Neuronal stem cell (in vitro differentiated cells): ENCODE measurements around the gene SLC6A17.
A peak's percentile ranks its signal among the peaks of the same experiment; 100 is the strongest.

Experiments
- DNase-seq: peaks from one replicate; pipeline ENCODE4 v3.0.0-alpha.2; 2013; ENCODE audit warnings: low spot score
- H2AFZ ChIP-seq: one replicate; pipeline ENCODE4 v1.6.1; 2013; ENCODE audit warnings: mild to moderate bottlenecking, low read length, inconsistent platforms
- H2AK5ac ChIP-seq: 2 replicates; pipeline ENCODE4 v1.6.1; 2013; ENCODE audit warnings: low read depth, mild to moderate bottlenecking, inconsistent platforms, low read length, moderate library complexity, mixed read lengths
- H2BK120ac ChIP-seq: 2 replicates; pipeline ENCODE4 v1.6.1; 2013; ENCODE audit warnings: low read depth, mild to moderate bottlenecking, inconsistent platforms, low read length, moderate library complexity, mixed read lengths
- H2BK12ac ChIP-seq: one replicate; pipeline ENCODE4 v1.6.1; 2013; ENCODE audit warnings: low read length, inconsistent platforms
- H2BK15ac ChIP-seq: 2 replicates; pipeline ENCODE4 v1.6.1; 2013; ENCODE audit warnings: mild to moderate bottlenecking, low read length, inconsistent platforms, mixed read lengths
- H2BK5ac ChIP-seq: one replicate; pipeline ENCODE4 v1.6.1; 2013; ENCODE audit warnings: inconsistent platforms, mild to moderate bottlenecking, low read length, moderate library complexity
- H3K14ac ChIP-seq: one replicate; pipeline ENCODE4 v1.6.1; 2013; ENCODE audit warnings: low read length, inconsistent platforms
- H3K18ac ChIP-seq: 2 replicates; pipeline ENCODE4 v1.6.1; 2013; ENCODE audit warnings: low read length, inconsistent platforms
- H3K23ac ChIP-seq: 2 replicates; pipeline ENCODE4 v1.6.1; 2013; ENCODE audit warnings: low read depth, mild to moderate bottlenecking, mixed read lengths, low read length, inconsistent platforms; ENCODE audit not compliant: poor library complexity
- H3K27ac ChIP-seq: replicated peaks from 3 replicates; pipeline ENCODE4 v1.5.1; 2013; ENCODE audit warnings: low read length, inconsistent platforms
- H3K27me3 ChIP-seq, 3 experiments: 2 replicates each; pipeline ENCODE4 v1.6.1; 2013; ENCODE audit warnings: low read length in 3 of 3, mild to moderate bottlenecking in 2 of 3, inconsistent platforms in 1 of 3, low read depth in 1 of 3, mixed read lengths in 1 of 3, moderate library complexity in 1 of 3; ENCODE audit not compliant: control insufficient read depth in 3 of 3, insufficient read depth in 3 of 3
- H3K36me3 ChIP-seq, 2 donors: replicated peaks in 1 of 2; 2 replicates each; pipeline ENCODE4 v1.6.1; 2013; ENCODE audit warnings: low read length in 2 of 2; ENCODE audit not compliant: control insufficient read depth in 2 of 2, insufficient read depth in 2 of 2
- H3K4ac ChIP-seq: 2 replicates; pipeline ENCODE4 v1.6.1; 2013; ENCODE audit warnings: inconsistent platforms, mild to moderate bottlenecking, low read length, moderate library complexity
- H3K4me1 ChIP-seq, 2 donors: 1 replicate in 1 of 2; 2 replicates in 1 of 2; pipeline ENCODE4 v1.6.1; 2013; ENCODE audit warnings: low read length in 2 of 2, low read depth in 1 of 2; ENCODE audit not compliant: control insufficient read depth in 2 of 2, insufficient read depth in 1 of 2
- H3K4me2 ChIP-seq: one replicate; pipeline ENCODE4 v1.6.1; 2013; ENCODE audit warnings: mild to moderate bottlenecking, low read length, inconsistent platforms; ENCODE audit not compliant: insufficient read depth, poor library complexity, severe bottlenecking
- H3K4me3 ChIP-seq, 2 donors: 2 replicates each; pipeline ENCODE4 v1.5.1; 2013; ENCODE audit warnings: low read length in 2 of 2, mild to moderate bottlenecking in 2 of 2, inconsistent platforms in 1 of 2, moderate library complexity in 1 of 2
- H3K79me1 ChIP-seq: one replicate; pipeline ENCODE4 v1.6.1; 2013; ENCODE audit warnings: low read depth, mild to moderate bottlenecking, inconsistent platforms, low read length, moderate library complexity
- H3K9ac ChIP-seq: one replicate; pipeline ENCODE4 v1.6.1; 2013; ENCODE audit warnings: mild to moderate bottlenecking, low read depth, low read length, inconsistent platforms; ENCODE audit not compliant: poor library complexity
- H3K9me3 ChIP-seq, 2 donors: replicated peaks in 1 of 2; 2 replicates each; pipeline versions ENCODE3 to v1.6.1; 2013; ENCODE audit warnings: low read length in 2 of 2, mild to moderate bottlenecking in 2 of 2, inconsistent platforms in 1 of 2, low read depth in 1 of 2, mixed read lengths in 1 of 2, moderate library complexity in 1 of 2; ENCODE audit not compliant: control insufficient read depth in 2 of 2, insufficient read depth in 1 of 2
- H4K8ac ChIP-seq: one replicate; pipeline ENCODE4 v1.6.1; 2013; ENCODE audit warnings: low read depth, mild to moderate bottlenecking, inconsistent platforms, low read length, moderate library complexity
- H4K91ac ChIP-seq: one replicate; pipeline ENCODE4 v1.6.1; 2013; ENCODE audit warnings: low read length, low read depth, mild to moderate bottlenecking, inconsistent platforms; ENCODE audit not compliant: poor library complexity
- WGBS, 2 donors: extraction: QIAGEN DNeasy Blood & Tissue Kit; methylation state at CpG; one replicate each; pipeline ENCODE4 v1.1.7; 2013; ENCODE audit warnings: missing lambda C conversion rate in 2 of 2, mixed read lengths in 1 of 2; ENCODE audit not compliant: insufficient read length in 2 of 2, insufficient replicate concordance in 1 of 2; ENCODE audit errors: extremely low coverage in 2 of 2; 5-methylcytosine and 5-hydroxymethylcytosine counted together

The SLC6A17 gene

DNA sequence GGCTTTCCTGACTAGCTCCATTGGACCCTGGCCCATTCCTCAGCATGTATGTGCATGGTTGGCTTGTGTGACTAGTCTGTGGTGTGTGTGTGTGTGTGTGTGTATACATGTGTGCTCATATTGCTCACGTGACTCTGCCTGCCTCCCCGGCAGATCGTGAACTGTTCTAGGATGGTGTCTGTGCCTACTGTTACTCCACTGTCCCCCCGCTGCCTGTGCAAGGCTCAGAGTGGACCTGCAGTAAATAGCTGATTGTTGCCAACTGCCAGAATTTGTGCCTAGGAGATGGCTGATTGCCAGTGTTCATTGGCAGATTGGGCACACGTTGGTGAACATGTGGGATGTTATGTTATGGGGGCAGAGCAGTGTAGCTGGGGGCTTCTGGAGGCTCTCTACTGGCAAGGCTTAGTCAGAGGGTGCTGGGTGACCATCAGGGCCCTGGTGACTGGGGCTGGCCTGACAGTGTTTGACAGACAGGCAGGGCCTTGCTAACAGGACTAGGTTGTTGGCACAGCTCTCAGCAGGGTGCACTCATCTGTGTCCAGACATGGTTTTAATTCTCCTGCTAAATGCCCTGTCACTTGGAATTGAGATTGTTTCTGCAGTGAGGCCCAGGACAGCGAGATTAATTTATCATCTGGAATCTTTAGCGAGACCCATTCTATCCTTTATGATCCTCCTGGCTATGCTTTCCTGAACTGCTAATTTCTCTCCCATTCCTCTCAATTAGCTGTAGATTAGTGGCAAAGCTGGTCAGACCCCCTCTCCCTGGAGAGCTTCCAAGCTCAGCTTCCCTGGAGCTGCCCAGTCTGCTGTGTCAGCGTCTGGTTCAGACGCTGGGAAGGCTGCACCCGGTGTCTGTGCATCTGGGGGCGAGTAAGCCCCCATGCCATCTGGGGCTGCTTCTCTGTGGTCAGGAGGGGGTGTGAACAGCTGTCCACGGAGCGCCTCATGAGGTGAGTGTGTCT, 20.8 kb downstream of the SLC6A17 start:
- Histone ChIP-seq H2BK120ac (no peak overlapping the region), H2BK5ac (no peak overlapping the region), H3K27ac (no peak overlapping the region), H3K9ac (peak overlapping the region; percentile 26), H3K4ac (no peak overlapping the region), H4K8ac (no peak overlapping the region), H3K23ac (no peak overlapping the region), H4K91ac (no peak overlapping the region), H2BK12ac (no peak overlapping the region), H3K36me3 (no peaks in the 10 kb centered on the region), H2AFZ (no peak overlapping the region), H3K14ac (no peak overlapping the region), H3K18ac (no peak overlapping the region), H3K79me1 (no peaks in the 10 kb centered on the region), H3K27me3 (peaks cover 0 to 71% (median 0%) of the 10 kb centered on the region in 3 experiments), H2BK15ac (peak overlapping the region; percentile 30), H3K4me3 (peak overlapping the region in 1 of 2 donors; percentile 12), H3K4me2 (no peak overlapping the region), H3K9me3 (no peaks in the 10 kb centered on the region), H2AK5ac (peak overlapping the region; percentile 9), H3K4me1 (peaks cover 0 to 1% of the 10 kb centered on the region in 2 donors)
- WGBS, 2 donors = no CpG with 5 or more reads among the region's 13 CpGs
- no peak for DNase-seq

DNA sequence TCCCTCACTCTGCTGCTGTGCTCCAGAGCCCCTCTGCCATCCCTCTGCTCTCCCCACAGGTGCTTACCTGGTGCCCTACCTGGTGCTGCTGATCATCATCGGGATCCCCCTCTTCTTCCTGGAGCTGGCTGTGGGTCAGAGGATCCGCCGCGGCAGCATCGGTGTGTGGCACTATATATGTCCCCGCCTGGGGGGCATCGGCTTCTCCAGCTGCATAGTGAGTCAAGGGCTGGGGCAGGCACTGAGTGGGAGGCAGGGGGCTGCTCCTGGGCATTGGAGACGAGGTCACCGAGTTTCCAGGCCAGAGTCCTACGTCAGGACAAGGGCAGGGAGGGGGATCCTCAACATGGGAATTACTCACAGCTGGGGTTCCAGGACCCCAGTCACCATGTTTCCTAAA, 21.7 kb downstream of the SLC6A17 start:
- Histone ChIP-seq H2BK5ac (peak overlapping the region; percentile 20), H3K27me3 (peaks cover 0 to 64% (median 0%) of the 10 kb centered on the region in 3 experiments), H3K36me3 (no peaks in the 10 kb centered on the region), H2AFZ (no peak overlapping the region), H3K4me2 (no peak overlapping the region), H3K4ac (no peak overlapping the region), H4K8ac (no peak overlapping the region), H3K27ac (no peak overlapping the region), H3K4me3 (no peak overlapping the region), H3K79me1 (no peaks in the 10 kb centered on the region), H3K9me3 (no peaks in the 10 kb centered on the region), H2BK120ac (no peak overlapping the region), H3K23ac (no peak overlapping the region), H3K4me1 (peaks cover 0 to 1% of the 10 kb centered on the region in 2 donors), H3K14ac (no peak overlapping the region), H3K9ac (no peak overlapping the region), H2BK15ac (peak overlapping the region; percentile 30), H2BK12ac (no peak overlapping the region), H2AK5ac (no peak overlapping the region), H4K91ac (no peak overlapping the region), H3K18ac (no peak overlapping the region)
- DNase-seq = no peak
- no CpG with 5 or more reads among the region's 10 CpGs for WGBS, 2 donors

DNA sequence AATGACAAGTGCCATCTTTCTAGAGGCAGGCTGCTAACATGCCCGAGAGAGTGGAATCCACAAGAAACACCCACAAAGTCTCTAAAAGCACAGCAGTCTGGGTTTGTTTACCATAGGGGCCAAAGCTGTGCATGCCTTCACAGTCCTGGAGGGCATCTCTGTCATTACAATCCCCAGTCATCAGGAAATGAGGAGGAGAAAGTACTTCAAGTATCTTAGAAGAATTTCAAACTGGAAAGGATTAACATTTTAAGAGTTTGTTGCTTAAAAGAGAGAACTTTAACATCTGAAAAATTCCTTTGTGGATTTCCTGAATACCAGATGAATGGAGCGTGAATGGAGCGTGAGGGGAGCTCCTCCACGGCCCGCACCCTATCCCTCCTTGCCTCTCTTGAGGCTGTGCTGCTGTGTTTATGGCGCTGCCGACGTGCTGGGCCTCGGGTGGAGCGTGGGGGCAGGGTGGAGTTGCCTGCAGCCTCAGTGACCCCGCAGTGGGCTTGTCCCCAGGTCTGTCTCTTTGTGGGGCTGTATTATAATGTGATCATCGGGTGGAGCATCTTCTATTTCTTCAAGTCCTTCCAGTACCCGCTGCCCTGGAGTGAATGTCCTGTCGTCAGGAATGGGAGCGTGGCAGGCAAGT, 23.3 kb downstream of the SLC6A17 start:
- H3K79me1 ChIP-seq = no peaks in the 10 kb centered on the region
- H3K4me1 ChIP-seq = peaks cover 0 to 1% of the 10 kb centered on the region in 2 donors
- no peak for DNase-seq
- no peak overlapping the region for H3K4ac ChIP-seq
- H2AK5ac ChIP-seq = peak overlapping the region; percentile 31
- H3K14ac ChIP-seq = no peak overlapping the region
- H2BK15ac ChIP-seq = no peak overlapping the region
- no peak overlapping the region for H4K8ac ChIP-seq
- no peak overlapping the region for H3K23ac ChIP-seq
- no peak overlapping the region for H2BK5ac ChIP-seq
- no peak overlapping the region for H3K4me2 ChIP-seq
- no peak overlapping the region for H3K4me3 ChIP-seq
- H3K18ac ChIP-seq = no peak overlapping the region
- no peak overlapping the region for H2BK12ac ChIP-seq
- H4K91ac ChIP-seq = no peak overlapping the region
- WGBS, 2 donors = no CpG with 5 or more reads among the region's 15 CpGs
- H3K9ac ChIP-seq = no peak overlapping the region
- H2AFZ ChIP-seq = no peak overlapping the region
- H3K27me3 ChIP-seq = peaks cover 0 to 63% (median 0%) of the 10 kb centered on the region in 3 experiments
- H3K27ac ChIP-seq = no peak overlapping the region
- H2BK120ac ChIP-seq = no peak overlapping the region
- H3K36me3 ChIP-seq = no peaks in the 10 kb centered on the region
- no peaks in the 10 kb centered on the region for H3K9me3 ChIP-seq

DNA sequence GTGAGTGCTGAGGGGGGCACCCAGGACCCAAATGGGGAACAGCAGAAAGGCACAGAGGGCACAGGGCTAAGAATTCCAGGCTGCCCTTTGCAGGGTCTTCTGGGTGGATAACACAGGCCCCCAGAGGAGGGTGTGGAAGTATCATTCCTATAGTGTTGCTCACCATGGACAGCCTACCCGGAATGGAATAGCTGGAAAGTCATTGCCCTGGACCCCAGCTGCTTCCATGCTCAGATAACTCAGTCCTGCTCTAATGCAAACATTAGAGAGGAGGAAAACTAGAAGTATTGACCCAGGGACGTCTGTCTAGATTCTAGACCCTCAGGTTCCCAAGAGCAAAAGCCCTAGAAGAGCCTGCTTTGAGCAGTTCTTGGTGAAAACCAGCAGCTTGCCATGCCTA, 24.7 kb downstream of the SLC6A17 start:
- Histone ChIP-seq H3K27ac (no peak overlapping the region), H3K23ac (no peak overlapping the region), H3K4me1 (peaks cover 0 to 1% of the 10 kb centered on the region in 2 donors), H2BK15ac (no peak overlapping the region), H2AFZ (no peak overlapping the region), H3K79me1 (no peaks in the 10 kb centered on the region), H3K18ac (no peak overlapping the region), H2AK5ac (no peak overlapping the region), H2BK12ac (no peak overlapping the region), H3K14ac (no peak overlapping the region), H3K36me3 (no peaks in the 10 kb centered on the region), H3K9me3 (no peaks in the 10 kb centered on the region), H3K9ac (no peak overlapping the region), H2BK5ac (no peak overlapping the region), H4K91ac (no peak overlapping the region), H3K27me3 (peaks cover 0 to 51% (median 0%) of the 10 kb centered on the region in 3 experiments), H3K4ac (no peak overlapping the region), H4K8ac (no peak overlapping the region), H3K4me3 (no peak overlapping the region), H2BK120ac (no peak overlapping the region), H3K4me2 (no peak overlapping the region)
- DNase-seq = no peak
- no CpG with 5 or more reads among the region's 2 CpGs for WGBS, 2 donors
